Testis (tissue), 3 donors: Measurements from ENCODE around the gene SLX9. TPM values are rescaled to one million over a fixed set of nuclear protein-coding genes. Genes with fewer than 3 reads are reported as not detected.

Experiments used
- DNase-seq: peaks from one replicate; pipeline ENCODE4 v3.0.0-alpha.2; 2019
- H3K27ac ChIP-seq, 2 donors: fragments of 200-600 bp; sonication (generic); one replicate each; pipeline ENCODE4 v1.5.1; 2019
- H3K27me3 ChIP-seq: fragments of 200-600 bp; sonication (generic); one replicate; pipeline ENCODE4 v1.5.1; 2019
- H3K36me3 ChIP-seq: fragments of 200-600 bp; sonication (generic); one replicate; pipeline ENCODE4 v1.5.1; 2017; ENCODE audit warnings: low read depth; ENCODE audit errors: missing control alignments
- H3K4me1 ChIP-seq: fragments of 200-600 bp; sonication (generic); one replicate; pipeline ENCODE4 v1.5.1; 2019
- H3K4me3 ChIP-seq, 2 donors: fragments of 200-600 bp; sonication (generic); one replicate each; pipeline ENCODE4 v1.5.1; 2017 to 2019
- H3K9me3 ChIP-seq: fragments of 200-600 bp; sonication (generic); one replicate; pipeline ENCODE4 v1.5.1; 2017
- POLR2A ChIP-seq: fragments of 450-650 bp; IDR thresholded peaks from one replicate; pipeline ENCODE4 v1.6.1; 2017; ENCODE audit warnings: antibody characterized with exemption, mild to moderate bottlenecking, moderate library complexity
- WGBS, 2 donors: methylation state at CpG; one replicate each; pipeline ENCODE4 v1.1.5; 2018; 5-methylcytosine and 5-hydroxymethylcytosine counted together
- intact Hi-C: fragments of 100-400 bp; cut with DNase I; formaldehyde crosslinking; loops from one replicate; pipeline ENCODE4 v1.15.1; 2023; ENCODE audit warnings: low total_unique reads
- polyA plus RNA-seq: library from polyadenylated mRNA; stranded (reverse); fragments of 350-450 nt; fragmentation: Illumina TruSeq; extraction: RNeasy Lipid Tissue Mini Kit (QIAGEN cat#74804); gene quantifications from one replicate; pipeline ENCODE4 v1.2.3, GENCODE V29; 2014; ENCODE audit warnings: low read depth, low replicate concordance; ENCODE audit not compliant: insufficient read depth
- total RNA-seq, 2 donors: library from RNA; depleted of rRNA; stranded (reverse); fragments of >200 nt; gene quantifications; one replicate each; pipeline ENCODE4 v1.2.3, GENCODE V29; 2016
- TF ChIP-seq, protein P1 (sequence below), 3 experiments: fragments of 450-650 bp in 2 of 3; fragments of 200-600 bp in 1 of 3; sonication (generic) in 1 of 3; IDR thresholded peaks; one replicate each; pipeline ENCODE4 v1.5.1; 2016 to 2019; ENCODE audit warnings: antibody characterized with exemption in 3 of 3, mild to moderate bottlenecking in 2 of 3, moderate library complexity in 1 of 3

The SLX9 gene
- total and polyA plus RNA-seq, 3 donors from 2014 or later = 30.8 to 46.2 (median 31.9) TPM

GRCh38 chr21:44934797-44935532, 4.9 kb upstream of the SLX9 start:
- intact Hi-C loops = loop anchor here (10.0 kb wide), 1 partner anchor 120 kb away; the partner anchor contains the start of gene SUMO3
- 86 to 90% methylated on average over 8 to 9 of the region's 9 CpGs for WGBS, 2 donors
- DNase-seq = no peak

DNA sequence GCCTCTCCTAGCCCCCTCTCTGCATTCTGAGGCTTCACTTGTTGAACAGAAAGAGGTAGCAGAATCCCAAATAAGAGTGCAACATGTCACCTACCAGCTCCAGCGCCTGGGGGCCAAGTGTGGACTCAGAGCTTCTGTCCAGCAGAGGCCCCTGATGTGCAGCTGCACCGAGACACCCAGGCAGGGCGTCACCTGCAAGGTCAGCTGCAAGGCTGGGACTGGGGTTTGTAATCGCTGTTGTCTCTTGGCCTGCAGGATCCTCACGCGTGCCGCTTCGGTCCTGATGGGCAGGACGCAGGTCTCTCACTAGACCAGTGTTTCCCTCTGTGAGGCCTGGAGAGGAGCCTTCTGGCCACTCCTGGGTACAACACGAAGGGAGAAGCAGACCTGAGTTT, 4.3 kb upstream of the SLX9 start:
- TF ChIP-seq, protein P1, sequence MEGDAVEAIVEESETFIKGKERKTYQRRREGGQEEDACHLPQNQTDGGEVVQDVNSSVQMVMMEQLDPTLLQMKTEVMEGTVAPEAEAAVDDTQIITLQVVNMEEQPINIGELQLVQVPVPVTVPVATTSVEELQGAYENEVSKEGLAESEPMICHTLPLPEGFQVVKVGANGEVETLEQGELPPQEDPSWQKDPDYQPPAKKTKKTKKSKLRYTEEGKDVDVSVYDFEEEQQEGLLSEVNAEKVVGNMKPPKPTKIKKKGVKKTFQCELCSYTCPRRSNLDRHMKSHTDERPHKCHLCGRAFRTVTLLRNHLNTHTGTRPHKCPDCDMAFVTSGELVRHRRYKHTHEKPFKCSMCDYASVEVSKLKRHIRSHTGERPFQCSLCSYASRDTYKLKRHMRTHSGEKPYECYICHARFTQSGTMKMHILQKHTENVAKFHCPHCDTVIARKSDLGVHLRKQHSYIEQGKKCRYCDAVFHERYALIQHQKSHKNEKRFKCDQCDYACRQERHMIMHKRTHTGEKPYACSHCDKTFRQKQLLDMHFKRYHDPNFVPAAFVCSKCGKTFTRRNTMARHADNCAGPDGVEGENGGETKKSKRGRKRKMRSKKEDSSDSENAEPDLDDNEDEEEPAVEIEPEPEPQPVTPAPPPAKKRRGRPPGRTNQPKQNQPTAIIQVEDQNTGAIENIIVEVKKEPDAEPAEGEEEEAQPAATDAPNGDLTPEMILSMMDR (IDR thresholded peaks at IDR 0.05) = no peak
- no peak for TF ChIP-seq POLR2A
- WGBS, 2 donors = 80 to 87% methylated on average over 8 to 10 of the region's 10 CpGs
- Histone ChIP-seq H3K36me3 (no peaks in the 10 kb centered on the region), H3K27ac (no peak overlapping the region), H3K4me3 (no peak overlapping the region), H3K27me3 (no peaks in the 10 kb centered on the region), H3K9me3 (no peaks in the 10 kb centered on the region), H3K4me1 (peaks cover 24% of the 10 kb centered on the region)
- intact Hi-C loops = loop anchor here (10.0 kb wide), 1 partner anchor 121 kb away; the partner anchor contains the start of gene SUMO3
- no peak for DNase-seq

More at GRCh38 chr21:44934797-44935532, 4.9 kb upstream of the SLX9 start:
- Histone ChIP-seq H3K4me1 (peaks cover 23% of the 10 kb centered on the region), H3K9me3 (no peaks in the 10 kb centered on the region), H3K27ac (no peak overlapping the region), H3K36me3 (no peaks in the 10 kb centered on the region), H3K4me3 (no peak overlapping the region), H3K27me3 (no peaks in the 10 kb centered on the region)
- TF ChIP-seq, protein P1 (IDR thresholded peaks at IDR 0.05) = no peak
- no peak for TF ChIP-seq POLR2A

- H3K9me3 ChIP-seq = no peaks in the 10 kb centered on the region
- H3K27me3 ChIP-seq = no peaks in the 10 kb centered on the region
- H3K27ac ChIP-seq = no peak overlapping the region
- no peak for TF ChIP-seq POLR2A
- TF ChIP-seq, protein P1 (IDR thresholded peaks at IDR 0.05) = no peak
- H3K36me3 ChIP-seq = no peaks in the 10 kb centered on the region
- peak overlapping the region; percentile 84 to 89 for H3K4me3 ChIP-seq
- intact Hi-C loops = loop anchor here (10.0 kb wide), 1 partner anchor 124 kb away; the partner anchor contains the start of gene SUMO3
- DNase-seq = no peak
- WGBS, 2 donors = 60 to 77% methylated on average over 14 to 18 of the region's 18 CpGs
- peaks cover 11% of the 10 kb centered on the region for H3K4me1 ChIP-seq
Observed at GRCh38 chr21:44938772-44939531, 877 bp upstream of the SLX9 start.

GRCh38 chr21:44940116-44940631, 345 bp downstream of the SLX9 start:
- Histone ChIP-seq H3K27ac (peak overlapping the region in 1 of 2 donors; percentile 68), H3K9me3 (no peaks in the 10 kb centered on the region), H3K4me3 (peak overlapping the region; percentile 84 to 89), H3K36me3 (no peaks in the 10 kb centered on the region), H3K27me3 (no peaks in the 10 kb centered on the region), H3K4me1 (peaks cover 11% of the 10 kb centered on the region)
- TF ChIP-seq POLR2A = no peak
- TF ChIP-seq, protein P1 (IDR thresholded peaks at IDR 0.05) = no peak
- intact Hi-C loops = no loop called here
- 0 to 2% methylated on average over 7 to 13 of the region's 53 CpGs for WGBS, 2 donors
- DNase-seq = no peak
